HG03045 (cell line): ENCODE data around the gene ARFGAP1.

Source experiments
- ATAC-seq: cut with Tn5 transposase; IDR thresholded peaks from one replicate; pipeline ENCODE4 v1.9.1; 2021; ENCODE audit warnings: mild to moderate bottlenecking, moderate library complexity; ENCODE audit not compliant: unreplicated experiment

ARFGAP1 gene

DNA sequence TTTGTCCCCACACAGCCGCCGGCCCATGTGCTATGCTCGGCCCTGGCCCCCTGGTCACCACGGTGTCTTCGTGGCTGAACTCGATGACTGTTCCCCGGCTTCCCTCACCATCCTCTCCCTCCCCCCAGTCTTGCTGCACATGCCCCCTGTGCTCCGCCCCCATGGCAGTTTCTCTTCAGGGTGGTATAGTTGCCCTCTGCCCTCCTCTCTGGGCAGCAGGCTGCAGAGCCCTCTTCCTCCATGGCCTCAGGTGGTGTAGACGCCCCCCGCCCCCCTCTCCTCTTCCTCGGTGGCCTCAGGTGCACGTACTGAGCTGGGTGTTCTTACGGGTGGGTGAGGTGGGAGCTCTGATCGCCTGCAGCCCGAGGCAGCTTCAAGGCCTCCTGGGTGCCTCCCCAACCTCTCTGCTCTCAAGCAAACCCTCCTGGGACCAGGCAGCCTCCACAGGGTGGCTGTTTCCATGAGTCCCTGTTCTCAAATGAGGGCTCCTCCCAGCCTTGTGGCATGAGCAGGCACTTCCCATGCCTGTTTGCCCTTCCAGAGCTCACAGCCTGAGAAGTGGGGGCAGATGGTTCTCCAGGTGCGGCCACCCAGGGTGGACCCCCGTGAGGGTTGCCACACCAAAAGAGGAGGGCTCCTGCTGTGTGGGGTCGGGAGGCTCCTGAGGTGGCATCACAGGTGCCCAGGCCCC, 45.1 kb downstream of the ARFGAP1 start:
- ATAC-seq = no peak

DNA sequence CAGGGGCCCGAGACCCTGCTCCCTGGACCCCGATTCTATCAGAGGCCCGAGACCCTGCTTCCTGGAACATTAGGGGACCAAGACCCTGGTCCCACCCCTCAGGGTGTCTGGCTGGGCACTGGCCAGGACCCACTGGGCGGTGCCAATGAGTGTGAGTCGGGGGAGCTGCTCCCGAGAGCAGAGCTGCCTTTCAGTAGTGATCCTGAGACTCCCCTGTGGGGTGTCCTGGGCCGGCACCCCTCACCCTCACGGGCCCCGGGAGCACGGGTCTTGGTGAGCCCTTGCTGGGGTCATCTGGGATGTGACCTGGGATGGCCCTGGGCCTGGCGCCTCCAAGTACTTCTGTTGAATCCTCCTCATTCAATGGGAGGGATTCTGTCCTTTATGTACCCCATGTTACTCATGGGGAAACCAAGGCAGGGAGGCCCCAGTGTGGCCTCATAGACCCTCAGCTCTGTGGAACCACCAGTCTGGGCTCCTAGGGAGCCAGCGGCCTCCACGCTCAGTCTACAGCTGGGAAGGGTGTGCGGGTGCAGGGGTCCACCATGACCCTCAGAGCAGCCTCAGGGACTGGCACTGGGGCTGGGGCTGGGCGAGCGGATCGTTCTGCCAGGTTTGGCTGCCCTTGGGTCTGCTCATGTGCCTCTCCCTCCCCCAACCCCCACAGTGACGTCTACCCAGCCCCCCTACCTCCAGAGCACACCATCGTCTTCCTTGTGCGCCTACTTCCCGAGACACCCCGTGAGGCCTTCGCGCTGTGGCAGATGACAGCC, 46.0 kb downstream of the ARFGAP1 start:
- ATAC-seq = no peak

DNA sequence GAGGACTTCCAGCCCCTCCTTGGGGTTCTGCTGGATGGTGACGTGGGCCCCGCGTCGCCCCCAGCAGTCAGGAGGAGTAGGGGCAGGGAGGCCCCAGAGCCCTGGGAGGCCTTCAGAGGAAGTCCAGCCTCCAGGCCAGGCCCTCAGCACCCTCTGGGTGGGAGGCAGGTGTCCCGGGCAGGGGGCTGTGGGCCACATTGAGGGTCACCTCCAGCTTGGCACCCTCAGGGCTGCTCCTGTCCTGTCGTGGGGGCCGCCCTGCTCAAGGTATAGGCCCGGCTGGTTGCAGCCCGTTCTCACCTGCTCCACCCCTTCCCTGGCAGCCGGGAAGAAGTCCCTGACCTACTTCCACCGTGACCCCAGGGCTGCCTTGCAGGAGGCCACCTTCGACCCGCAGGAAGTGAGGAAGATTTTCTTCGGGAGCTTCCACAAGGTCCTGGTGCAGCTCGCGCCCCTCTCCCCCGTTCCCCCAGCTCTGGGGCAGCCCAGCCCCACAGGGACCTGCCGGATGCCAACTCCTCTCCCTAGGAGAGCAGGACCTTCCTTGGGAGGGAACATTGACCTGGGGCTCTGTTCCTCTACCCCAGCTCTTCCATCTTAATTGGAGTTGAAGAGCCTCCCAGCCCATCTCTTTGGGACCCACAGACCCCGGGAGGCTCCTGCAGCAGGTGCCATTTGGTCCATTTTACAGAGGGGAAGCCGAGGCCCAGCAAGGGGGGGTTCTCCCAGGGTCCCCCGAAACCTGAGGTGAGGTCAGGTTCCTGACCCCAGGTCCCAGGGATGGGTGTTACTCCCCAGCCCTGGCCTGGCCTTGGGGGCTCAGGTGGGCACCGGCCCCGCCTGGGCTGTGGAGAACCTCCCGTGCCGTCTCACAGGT, 46.8 kb downstream of the ARFGAP1 start:
- no peak for ATAC-seq

DNA sequence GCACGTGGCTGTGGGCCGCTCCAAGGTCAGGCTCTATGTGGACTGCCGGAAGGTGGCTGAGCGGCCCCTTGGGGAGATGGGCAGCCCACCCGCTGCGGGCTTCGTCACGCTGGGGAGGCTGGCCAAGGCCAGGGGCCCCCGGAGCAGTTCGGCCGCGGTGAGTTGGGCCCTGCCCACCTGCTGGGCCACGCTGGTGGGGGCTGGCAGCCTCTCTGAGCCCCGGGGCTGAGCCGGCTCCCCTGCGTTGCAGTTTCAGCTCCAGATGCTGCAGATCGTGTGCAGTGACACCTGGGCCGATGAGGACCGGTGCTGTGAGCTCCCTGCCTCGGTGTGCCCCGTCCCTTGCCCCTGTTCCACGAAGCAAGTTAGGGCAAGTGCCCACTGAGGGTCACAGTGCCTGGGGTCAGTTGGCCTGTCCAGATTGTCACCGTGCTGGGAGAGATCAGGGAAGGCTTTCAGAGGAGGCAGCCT, 47.5 kb downstream of the ARFGAP1 start:
- ATAC-seq = no peak

GRCh38 chr20:63320616-63321147, 48.1 kb downstream of the ARFGAP1 start:
- no peak for ATAC-seq

DNA sequence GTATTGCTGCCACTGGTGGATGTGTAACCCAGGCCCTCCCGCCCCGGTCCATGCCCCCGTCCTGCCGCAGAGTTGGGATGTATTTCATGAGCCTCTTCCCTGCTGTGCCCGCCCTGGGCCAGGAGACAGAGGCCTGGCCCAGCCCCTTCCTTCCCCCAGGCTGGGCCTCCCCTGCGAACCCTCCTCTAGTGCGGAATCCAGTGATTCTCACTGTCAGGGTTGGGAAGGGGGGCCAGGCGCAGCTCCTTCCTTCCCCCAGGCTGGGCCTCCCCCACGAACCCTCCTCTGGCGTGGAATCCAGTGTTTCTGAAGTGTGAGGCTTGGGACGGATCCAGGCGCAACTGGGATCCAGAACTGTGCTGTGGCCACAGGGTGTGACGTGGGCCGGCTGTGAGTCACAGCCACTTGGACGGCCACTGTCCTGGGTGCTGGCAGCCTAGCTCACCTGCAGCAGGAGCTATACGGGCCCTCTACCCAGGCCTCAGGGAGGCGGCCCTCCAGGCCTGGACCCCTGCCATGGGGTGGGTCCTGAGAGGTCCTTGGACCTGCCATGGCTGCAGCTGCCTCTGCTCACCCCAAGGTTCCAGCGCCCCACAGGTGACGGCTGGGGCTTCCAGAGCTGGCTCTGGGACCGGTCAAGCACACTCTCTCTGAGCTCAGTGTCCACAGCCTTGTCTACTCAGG, 48.7 kb downstream of the ARFGAP1 start:
- no peak for ATAC-seq

- ATAC-seq = no peak
These were observed 49.7 kb downstream of the ARFGAP1 start for GRCh38 chr20:63322146-63322932.

DNA sequence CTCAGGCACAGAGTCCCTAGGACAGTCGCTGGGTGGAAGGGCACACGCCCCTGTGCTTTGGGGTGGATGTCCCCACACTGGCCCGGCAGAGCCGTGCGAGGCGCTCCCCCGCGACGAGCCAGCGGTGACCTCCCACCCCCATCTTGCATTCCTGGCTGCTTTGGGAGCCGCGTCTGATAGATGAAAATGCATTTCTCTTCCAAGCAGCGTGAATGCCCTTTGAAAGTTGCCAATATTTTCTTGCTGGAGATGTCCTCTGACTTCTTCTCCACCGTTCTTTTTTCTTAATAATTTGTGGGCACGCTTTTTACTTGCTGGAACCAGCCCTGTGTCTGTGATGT, 50.3 kb downstream of the ARFGAP1 start:
- no peak for ATAC-seq

DNA sequence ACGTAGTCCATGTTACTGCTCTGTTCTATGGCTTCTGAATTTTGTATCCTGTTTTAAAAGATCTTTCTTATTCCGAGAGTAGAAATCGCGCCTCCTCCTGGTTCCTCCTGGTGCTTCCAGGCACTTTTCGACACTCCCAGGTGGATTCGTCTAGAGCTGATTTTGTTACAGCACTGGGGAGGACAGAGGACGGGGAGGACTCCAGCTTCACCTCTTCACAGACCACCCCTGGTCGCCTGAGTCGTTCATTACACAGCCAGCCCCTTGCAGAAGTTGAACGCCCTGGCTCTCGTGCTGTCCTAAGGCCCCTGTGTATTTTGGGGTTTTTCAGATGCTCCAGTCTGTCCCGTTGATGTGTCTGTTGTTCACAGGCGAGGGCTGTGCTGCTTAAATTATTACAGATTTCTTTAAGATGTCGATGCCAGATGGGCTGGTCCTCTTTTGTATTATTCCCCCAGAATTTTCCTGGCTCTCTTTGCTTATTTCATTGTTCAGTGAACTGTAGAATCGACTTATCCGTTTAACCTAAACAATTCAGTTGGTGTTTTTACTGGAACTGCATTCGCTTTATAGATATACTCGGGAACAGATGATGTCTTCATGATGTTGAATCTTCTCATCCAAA, 50.9 kb downstream of the ARFGAP1 start:
- no peak for ATAC-seq

GRCh38 chr20:63325021-63325471, 52.4 kb downstream of the ARFGAP1 start:
- ATAC-seq = no peak

GRCh38 chr20:63325554-63326313, 53.1 kb downstream of the ARFGAP1 start:
- no peak for ATAC-seq

- no peak for ATAC-seq
These were observed 54.0 kb downstream of the ARFGAP1 start for GRCh38 chr20:63326314-63327230.

GRCh38 chr20:63327231-63327745, 54.7 kb downstream of the ARFGAP1 start:
- no peak for ATAC-seq

- no peak for ATAC-seq
These were observed 55.5 kb downstream of the ARFGAP1 start for GRCh38 chr20:63328026-63328700.

DNA sequence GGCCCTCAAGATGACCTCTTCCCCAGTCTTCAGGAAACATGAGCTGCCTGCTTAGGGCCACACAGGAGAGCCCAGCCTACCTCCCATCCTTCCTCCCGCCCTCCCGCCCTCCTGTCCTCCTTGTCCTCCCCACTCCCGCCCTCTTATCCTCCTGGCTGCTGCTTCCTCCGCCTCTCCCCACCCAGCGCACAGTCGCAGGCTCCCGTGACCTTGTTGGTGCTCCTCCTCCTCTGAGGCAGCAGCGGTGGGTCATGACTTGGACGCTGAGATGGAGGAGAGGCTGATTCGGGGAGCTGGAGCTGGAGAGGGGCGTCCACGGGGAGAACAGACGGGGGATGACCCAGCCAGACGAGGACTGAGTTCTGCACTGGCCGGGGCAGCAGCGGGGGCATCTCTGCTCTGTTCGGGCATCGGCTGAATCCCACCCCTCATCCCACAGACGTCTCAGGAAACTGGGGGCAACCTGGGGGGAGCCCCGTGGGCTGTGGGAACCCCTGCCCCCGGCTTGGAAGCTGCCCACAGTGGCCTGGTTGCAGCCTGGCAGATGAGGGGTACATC, 56.2 kb downstream of the ARFGAP1 start:
- no peak for ATAC-seq

DNA sequence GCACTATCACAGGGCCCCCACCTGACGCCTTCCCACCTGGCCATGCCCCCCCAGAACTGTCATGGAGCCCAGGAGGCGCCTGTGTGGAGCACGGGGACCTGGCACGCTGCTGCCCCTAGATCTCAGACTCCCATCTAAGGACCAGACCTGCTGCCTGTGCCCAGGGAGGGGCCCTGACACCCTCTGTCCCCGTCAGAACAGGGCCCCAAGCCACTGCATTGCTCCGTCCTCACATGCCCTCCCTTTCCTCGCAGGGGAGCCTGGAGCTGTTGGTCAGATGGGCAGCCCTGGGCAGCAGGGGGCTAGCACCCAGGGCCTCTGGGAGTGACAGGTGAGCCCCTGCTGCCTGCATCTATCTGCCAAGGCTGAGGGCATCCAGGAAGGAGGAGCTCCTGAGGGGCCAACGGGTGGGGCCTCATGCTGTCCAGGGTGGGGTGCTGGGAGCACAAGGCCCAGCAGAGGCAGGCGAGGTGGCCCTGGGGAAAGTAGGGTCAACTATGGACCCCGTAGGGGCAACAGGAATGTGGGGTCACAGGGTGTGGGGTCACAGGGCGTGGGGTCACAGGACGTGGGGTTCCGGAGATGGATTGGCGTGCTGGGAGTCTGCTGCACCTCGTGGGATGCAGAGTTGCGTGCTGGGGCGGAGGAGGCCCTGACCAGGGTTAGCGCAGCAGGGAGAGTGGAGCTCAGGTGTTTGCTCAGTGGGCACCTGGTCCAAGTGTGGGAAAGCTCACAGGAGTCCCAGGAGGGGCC, 56.9 kb downstream of the ARFGAP1 start:
- ATAC-seq = no peak
